Measurements from ENCODE around the gene TBC1D2.

DNA sequence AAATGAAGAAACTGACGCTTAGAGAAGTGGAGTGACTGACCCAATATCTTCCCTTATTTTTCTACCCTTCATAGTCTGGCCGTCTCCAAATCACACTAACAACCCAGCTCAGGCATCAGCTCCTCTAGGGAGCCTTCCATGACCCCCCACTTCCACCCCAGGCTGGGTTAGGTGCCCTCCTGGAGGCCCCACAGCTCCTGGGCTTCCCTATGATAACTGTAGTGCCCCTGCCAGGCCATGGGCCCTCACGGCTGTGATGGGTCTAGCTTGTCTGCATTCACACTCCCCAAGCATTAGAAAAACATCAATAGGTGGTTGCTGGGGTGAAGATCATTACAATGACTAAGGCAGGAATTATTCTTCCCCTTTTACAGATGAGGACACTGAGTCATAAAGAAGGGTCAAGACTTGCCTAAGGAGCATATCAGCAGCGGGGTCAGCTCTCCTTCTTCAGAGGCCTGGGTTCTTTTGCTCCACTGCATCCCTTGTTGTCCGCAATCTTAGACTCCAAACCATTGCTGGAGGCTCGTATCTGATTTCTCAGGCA, 70.4 kb downstream of the TBC1D2 start:
- no peak for TF ChIP-seq EP300 (IDR thresholded peaks at IDR 0.05)
- TF ChIP-seq POLR2A (IDR thresholded peaks at IDR 0.05), result no peak

Data from gastroesophageal sphincter (tissue), 2 donors.